ENCODE results near the gene PLK3.
A peak's percentile ranks its signal among the peaks of the same experiment; 100 is the strongest.

Gene PLK3

DNA sequence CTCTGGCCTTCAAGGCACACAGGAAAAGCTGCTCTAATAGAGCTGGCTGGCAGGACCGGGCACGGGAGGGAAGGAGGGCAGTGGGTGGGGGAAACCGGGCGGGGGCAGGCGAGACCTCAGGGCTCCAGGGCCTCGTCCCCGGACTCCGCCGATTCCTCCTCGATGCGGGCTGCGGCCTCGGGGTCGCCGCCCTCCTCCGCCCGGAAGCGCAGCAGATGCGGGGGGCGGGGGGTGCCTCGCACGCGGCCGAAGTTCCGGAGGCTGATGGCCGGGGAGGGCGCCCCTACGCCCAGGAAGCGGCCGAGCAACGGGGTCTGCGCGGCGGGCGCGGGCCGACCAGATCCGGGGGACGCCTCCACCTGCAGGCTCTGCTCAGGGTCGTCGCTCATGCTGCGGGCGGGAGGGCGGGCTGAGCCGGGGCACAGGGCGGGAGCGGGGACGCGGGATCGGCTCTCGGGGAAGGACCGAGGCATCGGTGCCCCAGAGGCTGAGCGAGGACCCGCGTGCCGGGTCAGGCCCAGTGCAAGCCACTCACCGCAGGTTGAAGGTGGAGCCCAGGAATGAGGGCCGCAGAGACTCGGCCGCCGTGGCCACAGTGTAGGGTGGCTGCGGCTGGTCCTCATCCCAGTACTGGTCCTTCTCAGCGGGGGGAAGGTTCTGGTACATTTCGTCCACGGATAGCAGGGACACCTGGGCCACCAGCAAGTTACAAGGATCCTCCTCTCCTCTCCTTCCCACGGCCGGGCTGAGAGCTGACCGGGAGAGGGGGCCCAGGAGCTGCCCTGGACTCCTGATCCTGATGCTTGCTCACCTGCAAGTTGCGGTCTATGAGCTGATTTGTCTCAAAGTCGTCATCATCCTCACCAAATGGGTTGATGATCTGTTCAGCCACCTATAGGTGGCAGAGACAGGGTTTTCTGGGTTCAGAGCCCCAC is 15.8 kb upstream of the PLK3 start:
- TF ChIP-seq, protein P1, sequence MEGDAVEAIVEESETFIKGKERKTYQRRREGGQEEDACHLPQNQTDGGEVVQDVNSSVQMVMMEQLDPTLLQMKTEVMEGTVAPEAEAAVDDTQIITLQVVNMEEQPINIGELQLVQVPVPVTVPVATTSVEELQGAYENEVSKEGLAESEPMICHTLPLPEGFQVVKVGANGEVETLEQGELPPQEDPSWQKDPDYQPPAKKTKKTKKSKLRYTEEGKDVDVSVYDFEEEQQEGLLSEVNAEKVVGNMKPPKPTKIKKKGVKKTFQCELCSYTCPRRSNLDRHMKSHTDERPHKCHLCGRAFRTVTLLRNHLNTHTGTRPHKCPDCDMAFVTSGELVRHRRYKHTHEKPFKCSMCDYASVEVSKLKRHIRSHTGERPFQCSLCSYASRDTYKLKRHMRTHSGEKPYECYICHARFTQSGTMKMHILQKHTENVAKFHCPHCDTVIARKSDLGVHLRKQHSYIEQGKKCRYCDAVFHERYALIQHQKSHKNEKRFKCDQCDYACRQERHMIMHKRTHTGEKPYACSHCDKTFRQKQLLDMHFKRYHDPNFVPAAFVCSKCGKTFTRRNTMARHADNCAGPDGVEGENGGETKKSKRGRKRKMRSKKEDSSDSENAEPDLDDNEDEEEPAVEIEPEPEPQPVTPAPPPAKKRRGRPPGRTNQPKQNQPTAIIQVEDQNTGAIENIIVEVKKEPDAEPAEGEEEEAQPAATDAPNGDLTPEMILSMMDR (IDR thresholded peaks at IDR 0.05), result no peak
- DNase-seq (ENCODE audit: low spot score), result no peak
- peak overlapping the region; percentile 69 for H3K4me3 ChIP-seq
- peak overlapping the region; percentile 7 to 26 for H3K27ac ChIP-seq

DNA sequence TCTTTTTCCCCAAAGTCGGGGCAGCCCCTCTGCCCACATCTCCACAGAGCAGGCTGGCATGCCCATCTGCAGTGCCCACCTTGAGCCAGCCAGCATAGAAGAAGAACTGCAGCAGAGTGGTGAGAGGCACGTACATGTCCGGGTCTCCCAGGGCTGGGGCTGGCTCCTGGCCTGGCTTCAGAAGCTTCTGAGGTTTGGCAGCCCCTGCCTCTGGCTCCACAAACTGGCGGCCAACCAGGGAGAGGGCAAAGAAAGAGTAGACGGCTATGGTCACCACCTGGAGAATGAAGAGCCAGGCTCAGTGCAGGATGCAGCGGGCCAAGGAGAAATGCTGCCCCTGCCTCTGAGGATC is 15.2 kb upstream of the PLK3 start:
- H3K4me3 ChIP-seq, result no peak overlapping the region
- TF ChIP-seq, protein P1 (IDR thresholded peaks at IDR 0.05), result no peak
- DNase-seq (ENCODE audit: low spot score), result no peak
- H3K27ac ChIP-seq, result no peak overlapping the region

DNA sequence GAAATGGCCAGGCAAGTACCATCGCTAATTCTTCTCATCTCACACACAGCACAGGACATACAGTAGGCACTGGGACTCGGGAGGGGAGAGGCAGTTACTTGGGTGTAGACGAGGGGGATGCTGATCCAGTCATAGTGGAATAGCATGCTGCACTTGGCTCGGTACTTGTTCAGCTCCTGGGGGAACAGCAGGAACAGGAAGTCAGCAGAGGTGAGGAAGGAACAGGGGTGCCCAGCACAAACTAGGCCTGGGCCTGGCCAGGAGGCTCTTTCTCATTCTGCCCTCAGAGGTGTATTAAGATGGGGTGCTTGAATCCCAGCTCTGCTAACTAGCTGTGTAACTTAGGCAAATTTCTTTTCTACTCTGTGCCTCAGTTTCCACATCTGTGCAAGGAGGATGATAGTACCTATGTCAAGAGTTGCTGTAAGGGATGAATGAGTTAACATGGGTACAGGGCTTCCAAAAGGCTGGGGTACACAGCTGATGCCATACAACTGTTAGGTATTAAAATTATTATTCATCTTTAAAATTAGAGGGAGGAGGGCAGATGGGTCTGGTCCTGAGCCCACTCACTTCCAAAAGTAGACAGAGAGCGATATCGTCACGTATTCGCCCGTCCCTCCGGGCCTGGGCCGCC is 14.6 kb upstream of the PLK3 start:
- peak overlapping the region; percentile 76 for H3K4me3 ChIP-seq
- DNase-seq (ENCODE audit: low spot score), result no peak
- TF ChIP-seq, protein P1 (IDR thresholded peaks at IDR 0.05), result no peak
- peak overlapping the region; percentile 56 to 81 for H3K27ac ChIP-seq

DNA sequence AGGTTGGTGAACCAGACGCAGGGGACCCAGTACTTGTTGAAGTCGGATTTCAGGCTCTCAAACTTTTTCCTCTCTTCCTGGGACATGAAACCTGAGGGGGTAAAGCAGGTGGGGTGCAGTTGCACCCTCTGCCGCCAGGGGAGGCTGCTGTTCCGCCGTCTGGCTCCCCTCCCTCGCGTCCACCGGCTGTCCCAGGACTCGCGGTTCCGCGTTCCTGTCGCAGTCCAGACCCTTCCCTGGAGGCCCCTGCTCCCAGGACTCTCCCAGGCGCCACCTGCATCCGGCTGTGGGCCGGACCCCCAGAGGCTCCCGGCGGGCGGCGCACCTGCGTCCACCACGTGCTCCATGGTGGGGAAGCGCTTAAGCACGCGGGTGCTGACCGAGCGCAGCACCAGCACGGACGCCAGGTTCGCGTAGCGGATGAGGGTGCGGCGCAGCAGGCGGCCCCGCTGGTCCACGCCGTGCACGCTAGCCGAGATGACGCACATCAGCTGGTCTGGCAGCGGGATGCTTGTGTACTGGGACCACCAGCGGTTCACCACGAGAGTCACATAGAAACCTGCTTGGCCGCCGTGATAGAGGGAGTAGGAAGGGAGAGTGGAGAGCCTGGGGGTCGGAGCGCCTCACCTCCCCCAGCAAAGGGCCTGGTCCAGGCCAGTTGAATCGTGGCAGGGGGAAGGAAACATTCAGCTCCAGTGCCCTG is 13.9 kb upstream of the PLK3 start:
- Histone ChIP-seq H3K27ac (peak overlapping the region; percentile 56 to 81), H3K4me3 (peak overlapping the region; percentile 76)
- peak; percentile 83 for DNase-seq (ENCODE audit: low spot score)
- TF ChIP-seq, protein P1 (IDR thresholded peaks at IDR 0.05), result peak; percentile 100

DNA sequence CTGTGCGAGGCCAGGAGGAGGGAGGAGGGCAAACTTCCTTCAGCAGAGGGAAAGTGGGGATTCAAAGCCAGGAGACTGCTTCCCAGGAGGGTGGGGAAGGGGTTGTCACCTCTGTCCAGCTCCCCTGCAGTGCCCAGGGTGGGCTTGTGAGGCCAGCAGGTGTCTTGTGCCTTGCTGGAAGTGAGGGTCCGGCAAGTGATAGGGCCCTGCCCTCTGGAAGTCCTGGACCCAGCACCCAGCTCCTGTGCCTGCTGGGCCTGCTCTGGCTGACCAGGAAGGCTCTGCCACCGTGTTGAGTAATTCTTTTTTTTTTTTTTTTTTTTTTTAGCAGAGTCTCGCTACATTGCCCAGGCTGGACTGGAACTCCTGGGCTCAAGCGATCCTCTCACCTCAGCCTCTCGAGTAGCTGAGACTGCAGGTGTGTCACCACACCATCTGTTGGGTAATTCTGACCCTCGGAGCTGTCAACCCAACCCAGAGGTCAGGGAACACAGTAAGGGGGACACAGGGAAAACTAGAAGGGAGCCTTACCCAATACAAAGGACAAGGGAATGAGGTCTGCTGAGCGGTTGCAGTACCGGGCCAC is 13.2 kb upstream of the PLK3 start:
- no peak for DNase-seq (ENCODE audit: low spot score)
- H3K27ac ChIP-seq, result peak overlapping the region; percentile 56 to 81
- H3K4me3 ChIP-seq, result peak overlapping the region; percentile 76
- TF ChIP-seq, protein P1 (IDR thresholded peaks at IDR 0.05), result no peak

DNA sequence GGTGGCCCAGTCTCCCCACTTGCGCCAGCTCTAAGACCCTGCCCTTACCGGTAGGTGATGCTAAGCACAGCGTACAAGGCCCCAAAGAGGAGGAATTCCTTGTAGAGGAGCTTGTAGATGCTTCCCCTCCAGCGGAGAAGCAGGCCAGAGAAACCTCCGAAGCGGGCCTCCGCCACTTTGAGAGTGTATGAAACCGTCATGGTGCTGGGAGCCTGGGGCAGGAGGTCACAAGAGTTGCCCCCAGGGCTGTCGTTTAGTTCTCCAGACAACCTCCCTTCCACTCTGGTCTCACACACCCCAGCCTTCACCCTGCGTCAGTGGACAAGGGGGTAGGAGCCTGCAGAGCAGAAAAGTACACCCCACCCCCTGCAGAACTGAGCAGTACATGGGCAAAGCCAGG is 12.7 kb upstream of the PLK3 start:
- TF ChIP-seq, protein P1 (IDR thresholded peaks at IDR 0.05), result no peak
- DNase-seq (ENCODE audit: low spot score), result no peak
- Histone ChIP-seq H3K27ac (peak overlapping the region in 1 of 2 donors; percentile 7), H3K4me3 (no peak overlapping the region)
